GM21381 (cell line): ENCODE data around the gene LAMB3.
A peak's percentile ranks its signal among the peaks of the same experiment; 100 is the strongest.
"Not testable (repeated sequence)": the region's sequence is repeated elsewhere in the genome, so short reads cannot be mapped to it uniquely, and the experiment has no call there.

Source experiments
- ATAC-seq: cut with Tn5 transposase; IDR thresholded peaks from one replicate; pipeline ENCODE4 v1.9.1; 2021; ENCODE audit warnings: mild to moderate bottlenecking, moderate library complexity; ENCODE audit not compliant: unreplicated experiment

Gene LAMB3

GRCh38 chr1:209652121-209652735, at the start of gene LAMB3:
TSS of gene LAMB3 (minus strand) at chr1:209652425. CDS start at chr1:209650944, 1,481 bp downstream.
- no peak for ATAC-seq

- ATAC-seq: not testable (repeated sequence)
These were observed 48.5 kb upstream of the LAMB3 start for GRCh38 chr1:209700686-209701085.

- no peak for ATAC-seq
These were observed 44.9 kb upstream of the LAMB3 start for GRCh38 chr1:209697126-209697525.

- no peak for ATAC-seq
These were observed 44.4 kb upstream of the LAMB3 start for GRCh38 chr1:209696673-209697072.

GRCh38 chr1:209692745-209693504, 40.7 kb upstream of the LAMB3 start:
- peak; percentile 82 for ATAC-seq

- no peak for ATAC-seq
These were observed 40.1 kb upstream of the LAMB3 start for GRCh38 chr1:209692296-209692695.

- ATAC-seq: no peak
These were observed 39.0 kb upstream of the LAMB3 start for GRCh38 chr1:209691237-209691636.

- ATAC-seq: no peak
These were observed 37.3 kb upstream of the LAMB3 start for GRCh38 chr1:209689477-209689876.

GRCh38 chr1:209688746-209689234, 36.6 kb upstream of the LAMB3 start:
- no peak for ATAC-seq

- ATAC-seq: no peak
These were observed 34.1 kb upstream of the LAMB3 start for GRCh38 chr1:209686322-209686721.

- peak; percentile 85 for ATAC-seq
These were observed 33.6 kb upstream of the LAMB3 start for GRCh38 chr1:209685821-209686220.

GRCh38 chr1:209678981-209679539, 26.8 kb upstream of the LAMB3 start:
- no peak for ATAC-seq

GRCh38 chr1:209675565-209676154, 23.4 kb upstream of the LAMB3 start:
- ATAC-seq: no peak

GRCh38 chr1:209674957-209675564, 22.8 kb upstream of the LAMB3 start, which contains the start of gene G0S2:
TSS of gene G0S2 (plus strand) at chr1:209675412. CDS start at chr1:209675685, 273 bp downstream.
- ATAC-seq: no peak

GRCh38 chr1:209673631-209674417, 21.6 kb upstream of the LAMB3 start:
- ATAC-seq: no peak

- peak; percentile 90 for ATAC-seq
These were observed 20.7 kb upstream of the LAMB3 start for GRCh38 chr1:209672705-209673630.

GRCh38 chr1:209670441-209671082, 18.3 kb upstream of the LAMB3 start:
- ATAC-seq: no peak

- no peak for ATAC-seq
These were observed 15.5 kb upstream of the LAMB3 start for GRCh38 chr1:209667708-209668107.

GRCh38 chr1:209667103-209667502, 14.9 kb upstream of the LAMB3 start:
- ATAC-seq: no peak
